ENCODE results near the gene ASIC3. TPM values are rescaled to one million over a fixed set of nuclear protein-coding genes. Genes with fewer than 3 reads are reported as not detected.

Gene ASIC3
- total RNA-seq = 1 to 10 TPM; 2.6 to 3.6 TPM
- not detected for polyA plus RNA-seq

DNA sequence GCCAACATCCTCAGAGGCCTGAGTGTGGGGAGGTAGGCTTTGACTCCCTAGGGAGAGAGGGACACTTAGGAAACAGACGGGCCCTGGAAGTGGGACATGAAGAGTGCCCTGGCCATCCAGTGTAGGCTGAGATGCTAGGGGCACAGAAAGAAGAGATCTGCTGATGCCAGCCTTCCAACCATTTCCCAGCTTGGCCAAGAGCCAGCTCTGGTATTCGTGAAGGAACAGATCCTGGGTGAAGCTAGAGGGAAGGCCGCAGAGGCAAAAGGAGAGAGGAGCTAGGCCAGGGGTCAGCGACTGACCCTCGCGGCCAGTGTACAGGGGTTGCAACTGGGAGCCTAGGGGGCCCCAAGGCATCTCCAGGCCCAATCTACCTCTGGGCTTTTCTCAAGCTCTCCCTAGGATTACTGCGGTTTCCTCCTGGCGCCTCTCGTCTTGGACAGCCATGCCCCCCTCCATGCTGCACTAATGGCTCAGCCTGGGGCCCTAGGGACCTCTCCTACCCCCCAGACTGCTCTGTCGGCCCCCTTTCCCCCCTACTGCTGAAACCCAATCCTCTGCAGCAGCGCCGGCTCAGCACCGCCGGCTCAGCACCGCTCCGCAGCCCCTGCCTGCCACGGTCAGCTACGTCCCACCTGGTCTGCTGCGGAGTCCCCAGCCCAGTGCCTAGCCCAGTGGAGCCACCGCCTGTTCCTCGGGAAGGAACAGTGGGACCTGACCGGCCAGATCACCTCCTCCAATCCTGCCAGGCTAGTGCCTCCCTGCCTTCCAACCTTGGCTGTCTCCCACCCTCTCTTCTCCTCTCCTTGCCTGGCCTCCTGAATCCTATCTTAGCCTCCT is at the start of gene ASIC3:
Gene ASIC3, plus strand, starts transcription at position 556 of the 840 bp plus-strand sequence. CDS start 355 bp downstream, outside the sequence.
- H3K36me3 ChIP-seq (ENCODE audit: insufficient read depth, low read length) = peaks cover 3% of the 10 kb centered on the region
- ChIA-PET CTCF (interaction anchor here (0.9 kb wide), 1 partner anchor 76 kb away, joined by 3 read pairs; no protein-coding TSS in a partner anchor), POLR2A (no interaction called here)
- H3K27ac ChIP-seq (ENCODE audit: low read depth, low read length) = no peak within 1 kb of the TSS
- H3K27ac Mint-ChIP-seq = peak within 1 kb of the TSS in 2 of 8 donors; percentile 24 to 52
- H3K27me3 Mint-ChIP-seq = peaks cover 4 to 7% of the 10 kb centered on the region in 2 donors
- H3K9me3 Mint-ChIP-seq = no peaks in the 10 kb centered on the region
- no peak within 1 kb of the TSS for H3K4me3 ChIP-seq (ENCODE audit: low read length)
- peaks cover 2% of the 10 kb centered on the region for H3K4me1 ChIP-seq (ENCODE audit: insufficient read depth, low read length)
- H3K9me3 ChIP-seq (ENCODE audit: low read length) = no peaks in the 10 kb centered on the region
- H3K4me3 Mint-ChIP-seq = no peak within 1 kb of the TSS
- no peaks in the 10 kb centered on the region for H3K27me3 ChIP-seq (ENCODE audit: insufficient read depth, low read length, poor library complexity, severe bottlenecking)
- DNase-seq = no peak
- peaks cover 0 to 14% (median 1%) of the 10 kb centered on the region in 3 donors for H3K36me3 Mint-ChIP-seq
- H3K4me1 Mint-ChIP-seq = peaks cover 2 to 10% (median 4%) of the 10 kb centered on the region in 3 donors

DNA sequence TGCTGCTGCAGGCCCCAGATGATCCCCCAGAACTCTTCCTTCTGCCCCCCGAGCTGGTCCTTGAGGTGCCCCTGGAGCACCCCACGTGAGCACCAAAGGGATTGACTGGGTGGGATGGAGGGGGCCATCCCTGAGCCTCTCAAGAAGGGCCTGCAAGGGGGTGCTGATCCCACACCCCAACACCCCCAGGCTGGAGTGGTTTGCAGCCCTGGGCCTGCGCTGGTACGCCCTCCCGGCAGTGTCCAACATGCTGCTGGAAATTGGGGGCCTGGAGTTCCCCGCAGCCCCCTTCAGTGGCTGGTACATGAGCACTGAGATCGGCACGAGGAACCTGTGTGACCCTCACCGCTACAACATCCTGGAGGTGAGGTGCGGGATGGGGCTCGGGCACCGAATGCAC is 49.3 kb upstream of the ASIC3 start:
- CTCF ChIA-PET = interaction anchor here (2.0 kb wide), 1 partner anchor 10 kb away, joined by 10 read pairs; no protein-coding TSS in a partner anchor
- no peaks in the 10 kb centered on the region for H3K27me3 ChIP-seq (ENCODE audit: insufficient read depth, low read length, poor library complexity, severe bottlenecking)

DNA sequence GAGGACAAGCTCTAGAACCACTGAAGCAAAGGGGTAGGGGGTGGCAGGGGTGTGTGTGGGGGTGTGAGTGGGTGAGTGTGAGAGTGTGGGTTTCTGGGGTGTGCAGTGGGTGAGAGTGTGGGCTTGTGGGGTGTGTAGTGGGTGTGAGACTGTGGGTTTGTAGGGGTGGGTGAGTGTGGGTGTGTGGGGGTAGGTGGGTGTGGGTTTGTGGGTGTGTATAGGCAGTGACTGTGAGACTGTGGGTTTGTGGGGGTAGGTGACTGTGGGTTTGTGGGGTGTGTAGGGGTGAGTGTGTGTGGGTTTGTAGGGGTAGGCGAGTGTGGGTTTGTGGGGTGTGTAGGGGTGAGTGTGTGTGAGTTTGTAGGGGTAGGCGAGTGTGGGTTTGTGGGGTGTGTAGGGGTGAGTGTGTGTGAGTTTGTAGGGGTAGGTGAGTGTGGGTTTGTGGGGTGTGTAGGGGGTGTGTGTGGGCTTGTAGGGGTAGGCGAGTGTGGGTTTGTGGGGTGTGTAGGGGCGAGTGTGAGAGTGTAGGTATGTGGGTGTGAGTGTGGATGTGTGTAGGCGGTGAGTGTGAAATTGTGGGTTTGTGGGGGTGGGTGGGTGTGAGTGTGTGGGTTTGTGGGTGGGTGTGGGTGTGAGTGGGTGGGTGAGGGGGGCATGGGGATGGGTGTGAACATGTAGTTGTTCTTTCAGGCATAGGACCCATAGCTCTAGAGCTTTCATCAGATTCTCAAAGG is 48.7 kb upstream of the ASIC3 start:
- H3K27ac ChIP-seq (ENCODE audit: low read depth, low read length) = no peak overlapping the region

More for the DNA sequence above, 49.3 kb upstream of the ASIC3 start:
- Mint-ChIP-seq H3K4me1 (peaks cover 24 to 34% (median 29%) of the 10 kb centered on the region in 3 donors), H3K9me3 (peaks cover 0 to 4% (median 0%) of the 10 kb centered on the region in 5 donors), H3K27ac (peak overlapping the region in 1 of 8 donors; percentile 41), H3K27me3 (peaks cover 4 to 5% of the 10 kb centered on the region in 2 donors), H3K36me3 (no peaks in the 10 kb centered on the region), H3K4me3 (no peak overlapping the region)
- Histone ChIP-seq H3K27ac (ENCODE audit: low read depth, low read length) (no peak overlapping the region), H3K4me1 (ENCODE audit: insufficient read depth, low read length) (peaks cover 51% of the 10 kb centered on the region), H3K36me3 (ENCODE audit: insufficient read depth, low read length) (no peaks in the 10 kb centered on the region), H3K9me3 (ENCODE audit: low read length) (no peaks in the 10 kb centered on the region), H3K4me3 (ENCODE audit: low read length) (no peak overlapping the region)
- no peak for DNase-seq
- POLR2A ChIA-PET = interaction anchor here (1.5 kb wide), 1 partner anchor 11 kb away, joined by 4 read pairs; no protein-coding TSS in a partner anchor

DNA sequence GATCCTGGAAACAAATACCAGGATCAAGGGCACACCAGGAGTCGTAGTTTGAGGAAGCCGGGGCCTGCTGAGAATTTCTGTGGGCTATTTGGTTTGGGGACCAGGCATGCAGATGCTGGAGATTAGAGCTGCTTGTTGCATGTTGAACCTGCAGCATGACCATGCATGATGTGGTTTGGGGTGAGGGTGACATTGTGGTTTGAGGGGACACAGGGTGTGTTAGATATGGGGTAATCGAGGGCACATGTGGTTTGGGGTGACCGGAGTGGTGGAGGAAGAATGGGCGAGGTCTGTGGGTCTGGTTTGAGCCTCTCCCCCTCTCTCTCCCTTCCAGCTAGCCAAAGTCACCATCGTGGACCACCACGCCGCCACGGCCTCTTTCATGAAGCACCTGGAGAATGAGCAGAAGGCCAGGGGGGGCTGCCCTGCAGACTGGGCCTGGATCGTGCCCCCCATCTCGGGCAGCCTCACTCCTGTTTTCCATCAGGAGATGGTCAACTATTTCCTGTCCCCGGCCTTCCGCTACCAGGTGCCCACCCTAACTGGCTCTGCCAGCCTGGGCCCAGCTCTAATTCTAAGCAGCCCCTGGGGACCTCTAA is 47.3 kb upstream of the ASIC3 start:
- Mint-ChIP-seq H3K27me3 (peaks cover 5 to 6% of the 10 kb centered on the region in 2 donors), H3K9me3 (peaks cover 0 to 4% (median 0%) of the 10 kb centered on the region in 5 donors), H3K4me1 (peaks cover 21 to 33% (median 28%) of the 10 kb centered on the region in 3 donors), H3K27ac (no peak overlapping the region), H3K36me3 (no peaks in the 10 kb centered on the region), H3K4me3 (no peak overlapping the region)
- Histone ChIP-seq H3K36me3 (ENCODE audit: insufficient read depth, low read length) (no peaks in the 10 kb centered on the region), H3K4me3 (ENCODE audit: low read length) (no peak overlapping the region), H3K4me1 (ENCODE audit: insufficient read depth, low read length) (peaks cover 38% of the 10 kb centered on the region), H3K27ac (ENCODE audit: low read depth, low read length) (no peak overlapping the region), H3K27me3 (ENCODE audit: insufficient read depth, low read length, poor library complexity, severe bottlenecking) (no peaks in the 10 kb centered on the region), H3K9me3 (ENCODE audit: low read length) (no peaks in the 10 kb centered on the region)
- ChIA-PET CTCF (interaction anchor here (2.5 kb wide), 1 partner anchor 16 kb away, joined by 8 read pairs; no protein-coding TSS in a partner anchor), POLR2A (no interaction called here)
- no peak for DNase-seq

More for the DNA sequence above, 48.7 kb upstream of the ASIC3 start:
- H3K4me3 ChIP-seq (ENCODE audit: low read length) = no peak overlapping the region
- peak in 1 of 5 donors; percentile 45 for DNase-seq
- ChIA-PET POLR2A (interaction anchor here (1.5 kb wide), 1 partner anchor 10 kb away, joined by 4 read pairs; no protein-coding TSS in a partner anchor), CTCF (interaction anchor here (2.0 kb wide), 1 partner anchor 9 kb away, joined by 10 read pairs; no protein-coding TSS in a partner anchor)
- no peaks in the 10 kb centered on the region for H3K36me3 ChIP-seq (ENCODE audit: insufficient read depth, low read length)
- Mint-ChIP-seq H3K27ac (peak overlapping the region in 4 of 8 donors; percentile 12 to 83 (median 42)), H3K4me1 (peaks cover 21 to 30% (median 25%) of the 10 kb centered on the region in 3 donors), H3K27me3 (peaks cover 5 to 6% of the 10 kb centered on the region in 2 donors), H3K9me3 (peaks cover 0 to 4% (median 0%) of the 10 kb centered on the region in 5 donors), H3K4me3 (no peak overlapping the region), H3K36me3 (no peaks in the 10 kb centered on the region)
- peaks cover 45% of the 10 kb centered on the region for H3K4me1 ChIP-seq (ENCODE audit: insufficient read depth, low read length)
- H3K9me3 ChIP-seq (ENCODE audit: low read length) = no peaks in the 10 kb centered on the region
- no peaks in the 10 kb centered on the region for H3K27me3 ChIP-seq (ENCODE audit: insufficient read depth, low read length, poor library complexity, severe bottlenecking)

DNA sequence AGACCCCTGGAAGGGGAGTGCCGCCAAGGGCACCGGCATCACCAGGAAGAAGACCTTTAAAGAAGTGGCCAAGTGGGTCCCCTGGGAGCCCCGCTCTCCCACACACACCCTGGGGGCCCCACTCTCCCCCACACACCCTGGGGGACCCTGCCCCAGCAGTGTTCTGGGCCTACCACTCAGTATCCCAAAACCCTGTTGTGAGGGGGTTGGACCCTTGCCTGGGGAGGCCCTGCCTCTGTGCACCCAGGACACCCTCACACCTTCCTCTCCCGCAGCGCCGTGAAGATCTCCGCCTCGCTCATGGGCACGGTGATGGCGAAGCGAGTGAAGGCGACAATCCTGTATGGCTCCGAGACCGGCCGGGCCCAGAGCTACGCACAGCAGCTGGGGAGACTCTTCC is 46.8 kb upstream of the ASIC3 start:
- H3K27me3 ChIP-seq (ENCODE audit: insufficient read depth, low read length, poor library complexity, severe bottlenecking) = no peaks in the 10 kb centered on the region
- no peak overlapping the region for H3K27ac Mint-ChIP-seq
- peaks cover 0 to 4% (median 0%) of the 10 kb centered on the region in 5 donors for H3K9me3 Mint-ChIP-seq
- peaks cover 5 to 6% of the 10 kb centered on the region in 2 donors for H3K27me3 Mint-ChIP-seq
- no peak overlapping the region for H3K27ac ChIP-seq (ENCODE audit: low read depth, low read length)
- H3K4me1 Mint-ChIP-seq = peaks cover 22 to 36% (median 32%) of the 10 kb centered on the region in 3 donors
- ChIA-PET POLR2A (no interaction called here), CTCF (interaction anchor here (2.5 kb wide), 1 partner anchor 16 kb away, joined by 8 read pairs; no protein-coding TSS in a partner anchor)
- H3K9me3 ChIP-seq (ENCODE audit: low read length) = no peaks in the 10 kb centered on the region
- no peak overlapping the region for H3K4me3 ChIP-seq (ENCODE audit: low read length)
- H3K4me3 Mint-ChIP-seq = no peak overlapping the region
- peaks cover 36% of the 10 kb centered on the region for H3K4me1 ChIP-seq (ENCODE audit: insufficient read depth, low read length)
- no peaks in the 10 kb centered on the region for H3K36me3 ChIP-seq (ENCODE audit: insufficient read depth, low read length)
- no peak for DNase-seq
- no peaks in the 10 kb centered on the region for H3K36me3 Mint-ChIP-seq

DNA sequence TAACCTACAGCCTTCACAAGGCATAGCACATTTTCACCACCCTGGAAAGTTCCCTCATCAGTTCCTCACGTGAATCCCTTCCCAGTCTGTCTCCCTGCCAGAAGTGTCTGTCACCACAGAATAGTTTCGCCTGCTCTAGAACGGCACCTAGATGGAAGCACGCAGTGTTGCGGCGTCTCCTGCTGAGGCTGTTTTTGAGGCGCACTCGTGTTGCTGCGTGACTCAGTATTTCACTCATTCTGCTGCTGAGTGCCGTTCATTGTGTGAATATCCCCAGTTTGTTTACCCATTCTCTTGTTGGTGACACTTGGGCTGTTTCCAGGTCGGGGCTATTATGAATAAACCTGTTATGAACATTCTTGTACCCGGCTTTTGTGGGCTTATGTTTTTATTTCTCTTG is 44.8 kb upstream of the ASIC3 start:
- POLR2A ChIA-PET = no interaction called here
- peaks cover 0 to 5% of the 10 kb centered on the region in 2 donors for H3K27me3 Mint-ChIP-seq
- DNase-seq = no peak
- no peak overlapping the region for H3K27ac ChIP-seq (ENCODE audit: low read depth, low read length)
- peaks cover 0 to 4% (median 0%) of the 10 kb centered on the region in 5 donors for H3K9me3 Mint-ChIP-seq
- H3K4me1 Mint-ChIP-seq = peaks cover 27 to 38% (median 35%) of the 10 kb centered on the region in 3 donors
- H3K27ac Mint-ChIP-seq = no peak overlapping the region
- H3K9me3 ChIP-seq (ENCODE audit: low read length) = no peaks in the 10 kb centered on the region
- no peak overlapping the region for H3K4me3 ChIP-seq (ENCODE audit: low read length)
- no peak overlapping the region for H3K4me3 Mint-ChIP-seq
- H3K36me3 ChIP-seq (ENCODE audit: insufficient read depth, low read length) = no peaks in the 10 kb centered on the region
- CTCF ChIA-PET = no interaction called here
- H3K36me3 Mint-ChIP-seq = no peaks in the 10 kb centered on the region
- H3K4me1 ChIP-seq (ENCODE audit: insufficient read depth, low read length) = peaks cover 36% of the 10 kb centered on the region
- no peaks in the 10 kb centered on the region for H3K27me3 ChIP-seq (ENCODE audit: insufficient read depth, low read length, poor library complexity, severe bottlenecking)

DNA sequence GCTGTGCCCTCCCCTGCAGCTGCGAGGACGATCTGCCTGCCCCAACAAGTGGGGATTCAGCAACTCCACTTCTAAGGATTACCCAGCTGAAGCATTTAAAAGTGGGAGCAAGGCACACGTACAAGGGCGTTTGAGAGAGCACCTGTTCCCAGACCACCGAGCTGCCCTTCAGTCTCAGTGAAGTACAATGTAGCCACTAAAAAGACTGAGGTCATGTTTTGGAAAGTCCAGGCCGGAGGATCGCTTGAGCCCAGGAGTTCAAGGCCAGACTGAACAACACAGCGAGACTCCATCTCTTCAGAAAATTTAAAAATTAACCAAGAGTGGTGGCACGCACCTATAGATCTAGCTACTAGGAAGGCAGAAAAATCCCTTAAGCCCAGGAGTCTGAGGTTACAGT is 42.8 kb upstream of the ASIC3 start:
- Mint-ChIP-seq H3K9me3 (no peaks in the 10 kb centered on the region), H3K4me3 (no peak overlapping the region), H3K36me3 (no peaks in the 10 kb centered on the region), H3K4me1 (peaks cover 29 to 38% (median 37%) of the 10 kb centered on the region in 3 donors), H3K27ac (peak overlapping the region in 3 of 8 donors; percentile 23 to 36 (median 27)), H3K27me3 (peaks cover 0 to 5% of the 10 kb centered on the region in 2 donors)
- no peak overlapping the region for H3K4me3 ChIP-seq (ENCODE audit: low read length)
- H3K9me3 ChIP-seq (ENCODE audit: low read length) = no peaks in the 10 kb centered on the region
- DNase-seq = no peak
- no peak overlapping the region for H3K27ac ChIP-seq (ENCODE audit: low read depth, low read length)
- no peaks in the 10 kb centered on the region for H3K27me3 ChIP-seq (ENCODE audit: insufficient read depth, low read length, poor library complexity, severe bottlenecking)
- H3K4me1 ChIP-seq (ENCODE audit: insufficient read depth, low read length) = peaks cover 38% of the 10 kb centered on the region
- H3K36me3 ChIP-seq (ENCODE audit: insufficient read depth, low read length) = no peaks in the 10 kb centered on the region
- POLR2A ChIA-PET = no interaction called here
- CTCF ChIA-PET = interaction anchor here (1.6 to 3.3 kb wide), 4 partner anchors 9 to 43 kb away, joined by 7 to 12 read pairs (median 9); no protein-coding TSS in a partner anchor

Data from CD8-positive, alpha-beta memory T cell (primary cell).